Body of pancreas (tissue), 4 donors: Measurements from ENCODE around the gene RPH3AL.

Source experiments
- CTCF ChIP-seq, 7 experiments: fragments of 450-650 bp in 4 of 7; fragments of 200-600 bp in 3 of 7; sonication (generic) in 3 of 7; IDR thresholded peaks; one replicate each; pipeline ENCODE4 v1.5.1; 2016 to 2019; ENCODE audit warnings: antibody characterized with exemption in 7 of 7
- POLR2A ChIP-seq, 3 donors: fragments of 450-650 bp; IDR thresholded peaks; one replicate each; pipeline ENCODE4 v1.6.1; 2016; ENCODE audit warnings: antibody characterized with exemption in 3 of 3, mild to moderate bottlenecking in 2 of 3

- TF ChIP-seq CTCF (IDR thresholded peaks at IDR 0.05) = no peak
- no peak for TF ChIP-seq POLR2A (IDR thresholded peaks at IDR 0.05)
These were observed 105.7 kb downstream of the RPH3AL start for GRCh38 chr17:246851-247421.
